HFFc6 (cell line): ENCODE results near the gene CALHM2. TPM values are rescaled to one million over a fixed set of nuclear protein-coding genes. Genes with fewer than 3 reads are reported as not detected.

Source experiments
- DNase-seq: peaks from one replicate; pipeline ENCODE4 v3.0.0-alpha.2; 2018
- H3K27ac Mint-ChIP-seq: 2 replicates; pipeline ENCODE4 v1.8.0; 2020; ENCODE audit warnings: mild to moderate bottlenecking, mixed read lengths
- H3K27me3 Mint-ChIP-seq: 2 replicates; pipeline ENCODE4 v1.8.0; 2021; ENCODE audit warnings: mild to moderate bottlenecking, moderate library complexity, mixed read lengths; ENCODE audit not compliant: insufficient read depth
- H3K36me3 Mint-ChIP-seq: 2 replicates; pipeline ENCODE4 v1.8.0; 2021; ENCODE audit warnings: low read depth, mixed read lengths
- H3K4me1 Mint-ChIP-seq: 2 replicates; pipeline ENCODE4 v1.8.0; 2020; ENCODE audit warnings: low read depth, mixed read lengths
- H3K4me3 Mint-ChIP-seq: 2 replicates; pipeline ENCODE4 v1.8.0; 2020; ENCODE audit warnings: mild to moderate bottlenecking, moderate library complexity, mixed read lengths
- H3K9me3 Mint-ChIP-seq: 2 replicates; pipeline ENCODE4 v1.8.0; 2020; ENCODE audit warnings: mild to moderate bottlenecking, mixed read lengths
- CTCF ChIP-seq: fragments of 200-600 bp; sonication (generic); IDR thresholded peaks from 2 replicates; pipeline ENCODE4 v1.5.0; 2021; ENCODE audit warnings: antibody characterized with exemption, mild to moderate bottlenecking
- total RNA-seq, 6 experiments: library from RNA; stranded (reverse); fragmentation: NEBNext Ultra II Directional; extraction: Animal tissue kit (Norgen Biotek cat#: 25700); gene quantifications; 2 replicates in 1 of 6; 3 replicates in 5 of 6; pipeline ENCODE4 v1.2.3, GENCODE V29; 2021

CALHM2 gene
- total RNA-seq, 6 experiments from 2014 or later = 41.0 to 46.0 (median 45.1) TPM

GRCh38 chr10:103466734-103467133 is 14.6 kb upstream of the CALHM2 start:
- peaks cover 11% of the 10 kb centered on the region for H3K4me1 Mint-ChIP-seq
- H3K9me3 Mint-ChIP-seq = no peaks in the 10 kb centered on the region
- peaks cover 19% of the 10 kb centered on the region for H3K27me3 Mint-ChIP-seq
- no peak overlapping the region for H3K4me3 Mint-ChIP-seq
- no peaks in the 10 kb centered on the region for H3K36me3 Mint-ChIP-seq
- DNase-seq = no peak
- H3K27ac Mint-ChIP-seq = no peak overlapping the region
- TF ChIP-seq CTCF = no peak

GRCh38 chr10:103465411-103466179 is 13.4 kb upstream of the CALHM2 start:
- Mint-ChIP-seq H3K4me3 (no peak overlapping the region), H3K36me3 (no peaks in the 10 kb centered on the region), H3K4me1 (peaks cover 9% of the 10 kb centered on the region)

GRCh38 chr10:103463499-103463898 is 11.3 kb upstream of the CALHM2 start:
- Mint-ChIP-seq H3K27ac (no peak overlapping the region), H3K9me3 (no peaks in the 10 kb centered on the region), H3K36me3 (no peaks in the 10 kb centered on the region), H3K27me3 (peaks cover 17% of the 10 kb centered on the region), H3K4me1 (peaks cover 9% of the 10 kb centered on the region), H3K4me3 (no peak overlapping the region)
- no peak for DNase-seq
- TF ChIP-seq CTCF = no peak

More at GRCh38 chr10:103465411-103466179, 13.4 kb upstream of the CALHM2 start:
- no peak for DNase-seq
- TF ChIP-seq CTCF = no peak
- no peaks in the 10 kb centered on the region for H3K9me3 Mint-ChIP-seq
- H3K27ac Mint-ChIP-seq = no peak overlapping the region
- H3K27me3 Mint-ChIP-seq = peaks cover 19% of the 10 kb centered on the region

- no peak for DNase-seq
- Mint-ChIP-seq H3K27ac (no peak overlapping the region), H3K27me3 (peaks cover 7% of the 10 kb centered on the region), H3K36me3 (no peaks in the 10 kb centered on the region), H3K4me3 (no peak overlapping the region), H3K4me1 (no peaks in the 10 kb centered on the region), H3K9me3 (no peaks in the 10 kb centered on the region)
- no peak for TF ChIP-seq CTCF
Measured at GRCh38 chr10:103459615-103460014, 7.4 kb upstream of the CALHM2 start.

GRCh38 chr10:103458720-103459119 is 6.5 kb upstream of the CALHM2 start, which contains the start of gene CALHM1:
TSS of gene CALHM1 (minus strand) at chr10:103458900. CDS start at chr10:103458751, 149 bp downstream.
- Mint-ChIP-seq H3K36me3 (no peaks in the 10 kb centered on the region), H3K27me3 (peaks cover 4% of the 10 kb centered on the region), H3K4me1 (peaks cover 2% of the 10 kb centered on the region), H3K27ac (no peak within 1 kb of the TSS), H3K9me3 (no peaks in the 10 kb centered on the region), H3K4me3 (no peak within 1 kb of the TSS)
- TF ChIP-seq CTCF = no peak
- no peak for DNase-seq
